ENCODE data around the gene CXCL16.
"Not testable (repeated sequence)": the region's sequence is repeated elsewhere in the genome, so short reads cannot be mapped to it uniquely, and the experiment has no call there.

Gene CXCL16

DNA sequence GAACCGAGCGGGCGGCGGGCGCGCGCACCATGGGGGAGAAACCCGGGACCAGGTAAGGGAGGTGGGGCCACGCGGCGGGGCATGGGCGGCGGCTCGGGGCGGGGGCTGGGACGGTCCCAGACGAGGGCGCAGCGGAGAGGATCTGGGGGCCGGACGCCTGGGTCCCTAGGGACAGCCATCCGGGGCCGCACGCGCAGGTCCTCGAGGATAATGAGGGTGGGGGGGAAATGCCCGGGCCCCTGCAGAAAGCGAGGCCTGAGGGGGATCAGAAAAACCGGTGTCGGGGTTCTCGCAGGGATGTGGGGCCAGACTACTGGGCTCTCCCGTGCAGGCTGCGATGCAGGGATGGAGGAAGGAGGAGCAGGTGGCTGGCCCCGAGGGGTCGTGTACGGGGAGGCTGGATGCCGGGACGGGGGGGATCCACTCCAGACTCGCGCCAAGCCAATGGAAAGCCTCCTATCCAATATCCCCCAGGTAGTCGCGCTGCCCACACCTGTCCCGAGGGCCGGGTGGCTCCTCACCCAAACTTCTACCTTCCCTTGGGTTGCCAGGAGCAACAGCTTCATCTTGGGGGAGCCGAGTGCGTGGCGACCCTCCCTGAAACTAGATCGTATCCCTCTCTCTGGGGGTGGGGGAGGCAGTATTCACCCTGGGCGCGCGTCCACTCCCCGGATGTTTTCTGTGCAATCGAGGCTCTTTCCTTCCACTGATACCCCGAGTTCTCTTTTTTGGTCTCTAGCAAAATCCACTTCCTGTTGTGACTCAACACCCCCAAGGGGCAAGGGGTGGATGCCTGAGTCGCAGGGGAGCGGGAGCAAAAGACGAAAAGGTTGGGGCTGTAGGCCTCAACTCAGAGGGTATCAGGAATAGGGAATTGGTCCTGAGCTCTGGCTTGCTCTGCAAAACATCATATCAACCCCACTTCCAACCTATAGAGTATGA lies 28.8 kb downstream of the CXCL16 start:
- TF ChIP-seq, protein P1, sequence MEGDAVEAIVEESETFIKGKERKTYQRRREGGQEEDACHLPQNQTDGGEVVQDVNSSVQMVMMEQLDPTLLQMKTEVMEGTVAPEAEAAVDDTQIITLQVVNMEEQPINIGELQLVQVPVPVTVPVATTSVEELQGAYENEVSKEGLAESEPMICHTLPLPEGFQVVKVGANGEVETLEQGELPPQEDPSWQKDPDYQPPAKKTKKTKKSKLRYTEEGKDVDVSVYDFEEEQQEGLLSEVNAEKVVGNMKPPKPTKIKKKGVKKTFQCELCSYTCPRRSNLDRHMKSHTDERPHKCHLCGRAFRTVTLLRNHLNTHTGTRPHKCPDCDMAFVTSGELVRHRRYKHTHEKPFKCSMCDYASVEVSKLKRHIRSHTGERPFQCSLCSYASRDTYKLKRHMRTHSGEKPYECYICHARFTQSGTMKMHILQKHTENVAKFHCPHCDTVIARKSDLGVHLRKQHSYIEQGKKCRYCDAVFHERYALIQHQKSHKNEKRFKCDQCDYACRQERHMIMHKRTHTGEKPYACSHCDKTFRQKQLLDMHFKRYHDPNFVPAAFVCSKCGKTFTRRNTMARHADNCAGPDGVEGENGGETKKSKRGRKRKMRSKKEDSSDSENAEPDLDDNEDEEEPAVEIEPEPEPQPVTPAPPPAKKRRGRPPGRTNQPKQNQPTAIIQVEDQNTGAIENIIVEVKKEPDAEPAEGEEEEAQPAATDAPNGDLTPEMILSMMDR (IDR thresholded peaks at IDR 0.05; ENCODE audit: control insufficient read depth, extremely low read depth, insufficient read depth): no peak
- no peak for DNase-seq (ENCODE audit: low read depth)
- H3K4me3 ChIP-seq (ENCODE audit: low read depth, low read length): peak overlapping the region; percentile 85

GRCh38 chr17:4709794-4710692 lies 29.7 kb downstream of the CXCL16 start, which contains the start of gene ARRB2:
Gene ARRB2 (plus strand): TSS chr17:4710632. CDS start chr17:4710722, 90 bp downstream.
- H3K4me3 ChIP-seq (ENCODE audit: low read depth, low read length): peak within 1 kb of the TSS; percentile 85
- DNase-seq (ENCODE audit: low read depth): peak; percentile 97
- TF ChIP-seq, protein P1 (IDR thresholded peaks at IDR 0.05; ENCODE audit: control insufficient read depth, extremely low read depth, insufficient read depth): peak; percentile 72

GRCh38 chr17:4708436-4708835 lies 31.3 kb downstream of the CXCL16 start:
- TF ChIP-seq, protein P1 (IDR thresholded peaks at IDR 0.05; ENCODE audit: control insufficient read depth, extremely low read depth, insufficient read depth): no peak
- no peak overlapping the region for H3K4me3 ChIP-seq (ENCODE audit: low read depth, low read length)
- no peak for DNase-seq (ENCODE audit: low read depth)

- TF ChIP-seq, protein P1 (IDR thresholded peaks at IDR 0.05; ENCODE audit: control insufficient read depth, extremely low read depth, insufficient read depth): no peak
- no peak for DNase-seq (ENCODE audit: low read depth)
- no peak overlapping the region for H3K4me3 ChIP-seq (ENCODE audit: low read depth, low read length)
Observed at GRCh38 chr17:4706121-4706520, 33.6 kb downstream of the CXCL16 start.

- TF ChIP-seq, protein P1 (IDR thresholded peaks at IDR 0.05; ENCODE audit: control insufficient read depth, extremely low read depth, insufficient read depth): no peak
- H3K4me3 ChIP-seq (ENCODE audit: low read depth, low read length): peak overlapping the region; percentile 98
- no peak for DNase-seq (ENCODE audit: low read depth)
Observed at GRCh38 chr17:4704991-4705390, 34.7 kb downstream of the CXCL16 start.

DNA sequence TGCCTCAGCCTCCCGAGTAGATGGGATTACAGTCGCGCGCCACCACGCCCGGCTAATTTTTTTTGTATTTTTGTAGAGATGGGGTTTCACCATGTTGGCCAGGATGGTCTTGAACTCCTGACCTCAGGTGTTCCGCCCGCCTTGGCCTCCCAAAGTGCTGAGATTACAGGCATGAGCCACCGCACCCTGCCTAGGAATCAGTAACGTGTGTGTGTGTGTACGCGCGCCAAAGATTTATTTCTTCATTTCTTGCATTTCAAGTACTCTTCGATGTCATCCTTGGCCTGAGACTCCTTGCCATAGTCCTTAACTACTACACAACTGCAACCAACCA lies 35.2 kb downstream of the CXCL16 start:
- not testable (repeated sequence) for DNase-seq (ENCODE audit: low read depth)

DNA sequence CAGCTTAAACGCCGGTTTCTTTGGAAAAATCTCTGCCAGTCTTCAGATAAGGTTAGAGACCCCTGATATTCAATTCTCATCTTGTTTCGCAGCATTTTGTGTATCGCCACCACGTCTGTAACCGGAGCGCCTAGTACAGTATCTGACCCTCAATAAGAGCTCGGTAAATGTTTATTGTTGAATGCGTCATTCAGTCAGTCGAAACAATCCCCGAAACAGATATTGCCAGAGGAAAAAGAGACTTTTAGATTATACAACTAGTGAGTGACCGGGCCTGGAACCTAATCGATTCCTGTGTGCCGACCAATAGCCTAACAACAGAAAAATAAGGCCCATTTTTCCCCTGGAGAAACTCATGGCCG lies 36.4 kb downstream of the CXCL16 start:
- TF ChIP-seq, protein P1 (IDR thresholded peaks at IDR 0.05; ENCODE audit: control insufficient read depth, extremely low read depth, insufficient read depth): no peak
- DNase-seq (ENCODE audit: low read depth): no peak

More for the DNA sequence above, 35.2 kb downstream of the CXCL16 start:
- peak overlapping the region; percentile 98 for H3K4me3 ChIP-seq (ENCODE audit: low read depth, low read length)

More for the DNA sequence above, 36.4 kb downstream of the CXCL16 start:
- H3K4me3 ChIP-seq (ENCODE audit: low read depth, low read length): peak overlapping the region; percentile 98
